Measurements from ENCODE around the gene DTD1. TPM values are rescaled to one million over a fixed set of nuclear protein-coding genes. Genes with fewer than 3 reads are reported as not detected.
"Not testable (repeated sequence)": the region's sequence is repeated elsewhere in the genome, so short reads cannot be mapped to it uniquely, and the experiment has no call there.

The DTD1 gene
- total RNA-seq, 4 donors from 2014 or later: 6.0 to 18.8 (median 10.2) TPM

GRCh38 chr20:18750735-18751134 is 162.9 kb downstream of the DTD1 start:
- no peak overlapping the region for H3K4me3 ChIP-seq
- TF ChIP-seq POLR2A (IDR thresholded peaks at IDR 0.05) (no peak), CTCF (IDR thresholded peaks at IDR 0.05) (no peak)
- no peaks in the 10 kb centered on the region for H3K36me3 ChIP-seq
- no peaks in the 10 kb centered on the region for H3K4me1 ChIP-seq
- H3K9me3 ChIP-seq: no peaks in the 10 kb centered on the region
- H3K27me3 ChIP-seq: no peaks in the 10 kb centered on the region
- no peak for DNase-seq
- H3K27ac ChIP-seq: no peak overlapping the region

- Histone ChIP-seq H3K4me3 (no peak overlapping the region), H3K27ac (no peak overlapping the region), H3K27me3 (no peaks in the 10 kb centered on the region), H3K36me3 (no peaks in the 10 kb centered on the region), H3K4me1 (no peaks in the 10 kb centered on the region), H3K9me3 (no peaks in the 10 kb centered on the region)
- DNase-seq: peak in 2 of 3 donors; percentile 16 to 49
- no peak for TF ChIP-seq POLR2A (IDR thresholded peaks at IDR 0.05)
- TF ChIP-seq CTCF (IDR thresholded peaks at IDR 0.05): no peak
Measured at GRCh38 chr20:18754030-18754652, 166.3 kb downstream of the DTD1 start.

GRCh38 chr20:18754653-18755045 is 166.8 kb downstream of the DTD1 start:
- Histone ChIP-seq H3K9me3 (no peaks in the 10 kb centered on the region), H3K4me3 (no peak overlapping the region)

GRCh38 chr20:18760852-18761251 is 173.0 kb downstream of the DTD1 start:
- H3K9me3 ChIP-seq, H3K36me3 ChIP-seq, DNase-seq, H3K27me3 ChIP-seq, H3K4me3 ChIP-seq, H3K4me1 ChIP-seq, H3K27ac ChIP-seq: not testable (repeated sequence)

More at GRCh38 chr20:18754653-18755045, 166.8 kb downstream of the DTD1 start:
- Histone ChIP-seq H3K27me3 (no peaks in the 10 kb centered on the region), H3K27ac (no peak overlapping the region), H3K36me3 (no peaks in the 10 kb centered on the region), H3K4me1 (no peaks in the 10 kb centered on the region)
- TF ChIP-seq CTCF (IDR thresholded peaks at IDR 0.05): no peak
- TF ChIP-seq POLR2A (IDR thresholded peaks at IDR 0.05): no peak
- no peak for DNase-seq

- Histone ChIP-seq H3K9me3 (no peaks in the 10 kb centered on the region), H3K27me3 (no peaks in the 10 kb centered on the region), H3K36me3 (peaks cover 0 to 8% (median 0%) of the 10 kb centered on the region in 3 donors), H3K4me3 (no peak overlapping the region), H3K4me1 (no peaks in the 10 kb centered on the region), H3K27ac (no peak overlapping the region)
- TF ChIP-seq POLR2A (IDR thresholded peaks at IDR 0.05) (no peak), CTCF (IDR thresholded peaks at IDR 0.05) (no peak)
- no peak for DNase-seq
Measured at GRCh38 chr20:18767676-18768075, 179.8 kb downstream of the DTD1 start.

GRCh38 chr20:18773566-18773965 is 185.7 kb downstream of the DTD1 start:
- no peaks in the 10 kb centered on the region for H3K9me3 ChIP-seq
- DNase-seq: no peak
- no peak overlapping the region for H3K27ac ChIP-seq
- no peak overlapping the region for H3K4me3 ChIP-seq
- no peaks in the 10 kb centered on the region for H3K36me3 ChIP-seq
- no peak for TF ChIP-seq CTCF (IDR thresholded peaks at IDR 0.05)
- TF ChIP-seq POLR2A (IDR thresholded peaks at IDR 0.05): no peak
- H3K4me1 ChIP-seq: no peaks in the 10 kb centered on the region
- no peaks in the 10 kb centered on the region for H3K27me3 ChIP-seq
